ENCODE data around the gene RNF43. TPM values are rescaled to one million over a fixed set of nuclear protein-coding genes. Genes with fewer than 3 reads are reported as not detected.
"Not testable (repeated sequence)": the region's sequence is repeated elsewhere in the genome, so short reads cannot be mapped to it uniquely, and the experiment has no call there.

Gene RNF43
- total RNA-seq, 2 experiments from 2014 or later = 0.05 TPM; not detected in 1

DNA sequence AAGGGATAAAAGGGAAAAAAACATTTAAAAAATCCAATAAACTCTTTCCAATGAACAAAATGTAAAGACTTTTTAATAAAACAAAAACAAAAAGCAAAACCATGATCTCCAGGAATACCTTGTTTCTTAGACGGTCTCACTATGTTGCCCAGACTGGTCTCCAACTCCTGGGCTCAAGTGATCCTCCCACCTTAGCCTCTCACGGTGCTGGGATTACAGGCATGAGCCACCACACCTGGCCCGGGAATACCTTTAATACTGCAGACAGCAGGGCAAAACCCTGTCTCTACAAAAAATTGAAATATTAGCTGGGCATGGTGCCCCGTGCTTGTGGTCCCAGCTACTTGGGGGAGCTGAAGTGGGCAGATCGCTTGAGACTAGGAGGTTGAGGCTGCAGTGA, 7.9 kb downstream of the RNF43 start:
- ATAC-seq (no peak), DNase-seq (no peak)
- H3K4me3 Mint-ChIP-seq = no peak overlapping the region
- no peaks in the 10 kb centered on the region for H3K27me3 Mint-ChIP-seq (ENCODE audit: low read depth)
- ChIA-PET CTCF (interaction anchor here (2.0 kb wide), 1 partner anchor 92 kb away, joined by 6 read pairs; no protein-coding TSS in a partner anchor), POLR2A (no interaction called here)
- H3K9me3 Mint-ChIP-seq (ENCODE audit: insufficient read depth) = no peaks in the 10 kb centered on the region
- peaks cover 2% of the 10 kb centered on the region for H3K4me1 Mint-ChIP-seq (ENCODE audit: low read depth)
- H3K27ac Mint-ChIP-seq = no peak overlapping the region
- no peaks in the 10 kb centered on the region for H3K36me3 Mint-ChIP-seq (ENCODE audit: low read depth)

DNA sequence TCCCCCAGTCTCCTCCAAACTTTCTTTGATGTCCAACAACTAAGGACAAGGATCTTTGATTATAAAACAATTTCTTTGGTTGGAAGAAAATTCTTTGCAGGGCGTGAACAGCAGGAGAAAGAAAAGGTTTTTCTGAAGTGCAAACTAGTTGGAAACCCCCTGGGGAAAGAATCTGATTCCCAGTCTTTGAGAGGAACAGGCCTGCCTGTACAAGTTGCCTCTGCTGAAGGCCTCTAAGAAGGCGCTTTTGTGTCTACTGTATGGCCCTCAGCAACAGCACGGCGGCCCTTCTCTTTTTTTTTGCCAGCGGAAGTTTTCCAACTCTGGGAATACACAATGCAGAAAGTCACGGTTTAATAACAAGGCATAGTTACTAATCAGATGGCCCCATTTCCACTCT, 14.0 kb downstream of the RNF43 start:
- no peak for DNase-seq
- POLR2A ChIA-PET = no interaction called here
- CTCF ChIA-PET = no interaction called here
- Mint-ChIP-seq H3K36me3 (ENCODE audit: low read depth) (no peaks in the 10 kb centered on the region), H3K27ac (no peak overlapping the region), H3K9me3 (ENCODE audit: insufficient read depth) (no peaks in the 10 kb centered on the region), H3K4me3 (no peak overlapping the region), H3K4me1 (ENCODE audit: low read depth) (peaks cover 20% of the 10 kb centered on the region), H3K27me3 (ENCODE audit: low read depth) (peaks cover 2% of the 10 kb centered on the region)
- ATAC-seq = no peak

DNA sequence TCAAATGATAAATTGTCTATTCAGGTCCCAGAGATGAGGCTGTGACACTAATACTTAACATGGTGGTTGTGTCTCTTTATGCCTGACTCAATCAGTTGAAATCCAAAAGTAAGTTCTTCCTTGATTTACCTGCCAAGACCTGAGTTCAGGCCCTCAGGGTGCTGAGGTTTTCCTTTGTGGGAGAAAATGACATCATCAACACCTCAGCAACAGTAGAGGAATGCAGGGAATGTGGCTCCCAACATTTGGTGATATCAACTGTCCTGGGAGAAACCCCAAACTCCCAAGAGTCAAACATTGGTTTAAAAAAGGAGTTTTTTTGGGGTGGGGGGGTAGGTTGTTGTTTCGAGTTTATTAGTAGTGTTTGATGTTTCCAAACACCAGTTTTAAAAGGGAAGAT, 14.7 kb downstream of the RNF43 start:
- ChIA-PET CTCF (interaction anchor here (1.4 kb wide), 1 partner anchor 15 kb away, joined by 5 read pairs; the partner anchor contains the start of gene RNF43), POLR2A (interaction anchor here (0.6 kb wide), 1 partner anchor 11 kb away, joined by 3 read pairs; no protein-coding TSS in a partner anchor)
- Mint-ChIP-seq H3K4me1 (ENCODE audit: low read depth) (peaks cover 20% of the 10 kb centered on the region), H3K4me3 (no peak overlapping the region), H3K9me3 (ENCODE audit: insufficient read depth) (no peaks in the 10 kb centered on the region), H3K36me3 (ENCODE audit: low read depth) (no peaks in the 10 kb centered on the region), H3K27me3 (ENCODE audit: low read depth) (peaks cover 2% of the 10 kb centered on the region), H3K27ac (no peak overlapping the region)
- DNase-seq (no peak), ATAC-seq (no peak)

DNA sequence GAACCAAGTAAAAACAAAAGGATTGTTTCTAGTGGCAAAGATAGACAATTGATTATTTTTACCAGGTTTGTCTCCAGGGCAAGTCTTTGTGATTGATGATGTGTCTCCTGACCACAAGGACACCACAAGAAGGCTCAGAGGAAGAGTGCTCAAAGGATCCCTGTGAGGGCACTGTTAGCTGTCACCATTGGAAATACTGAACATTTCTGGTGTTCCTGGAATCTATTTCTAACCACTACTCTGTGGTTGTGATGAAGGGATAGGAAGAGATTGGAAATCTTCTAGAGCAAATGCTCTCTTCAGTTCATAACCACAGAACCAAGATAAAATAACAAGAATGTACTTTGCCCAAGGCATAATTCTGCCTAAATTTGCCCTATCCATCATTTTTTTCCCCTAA, 15.3 kb downstream of the RNF43 start:
- Mint-ChIP-seq H3K9me3 (ENCODE audit: insufficient read depth) (no peaks in the 10 kb centered on the region), H3K27ac (no peak overlapping the region), H3K36me3 (ENCODE audit: low read depth) (no peaks in the 10 kb centered on the region), H3K27me3 (ENCODE audit: low read depth) (peaks cover 2% of the 10 kb centered on the region), H3K4me3 (no peak overlapping the region), H3K4me1 (ENCODE audit: low read depth) (peaks cover 20% of the 10 kb centered on the region)
- ATAC-seq (peak; percentile 90), DNase-seq (peak; percentile 42)
- ChIA-PET CTCF (interaction anchor here (1.4 kb wide), 1 partner anchor 15 kb away, joined by 5 read pairs; the partner anchor contains the start of gene RNF43), POLR2A (interaction anchor here (0.6 kb wide), 1 partner anchor 12 kb away, joined by 3 read pairs; no protein-coding TSS in a partner anchor)

DNA sequence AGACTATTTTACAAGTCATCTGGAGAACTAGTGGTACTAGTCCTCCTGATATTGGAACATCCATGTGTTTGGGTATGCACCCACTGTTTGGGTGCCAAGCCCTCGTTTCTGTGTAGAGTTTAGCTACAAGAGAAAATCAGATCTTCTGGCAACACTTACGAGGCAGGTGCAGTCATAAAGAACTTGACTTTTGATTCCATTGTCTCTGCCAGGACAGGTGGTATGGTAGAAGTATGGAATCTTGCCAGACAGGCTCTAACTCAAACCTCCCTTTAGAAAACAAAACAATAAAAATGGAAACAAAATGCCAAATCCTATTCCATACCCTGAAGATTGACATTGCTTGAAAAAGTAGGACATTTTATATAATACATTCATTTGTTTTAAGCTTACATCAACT, 16.0 kb downstream of the RNF43 start:
- peaks cover 2% of the 10 kb centered on the region for H3K27me3 Mint-ChIP-seq (ENCODE audit: low read depth)
- ChIA-PET CTCF (interaction anchor here (1.4 kb wide), 2 partner anchors 16 to 84 kb away, joined by 4 to 5 read pairs; partner anchors contain the start of gene RNF43), POLR2A (no interaction called here)
- no peaks in the 10 kb centered on the region for H3K9me3 Mint-ChIP-seq (ENCODE audit: insufficient read depth)
- H3K27ac Mint-ChIP-seq = no peak overlapping the region
- ATAC-seq (no peak), DNase-seq (no peak)
- no peak overlapping the region for H3K4me3 Mint-ChIP-seq
- peaks cover 20% of the 10 kb centered on the region for H3K4me1 Mint-ChIP-seq (ENCODE audit: low read depth)
- H3K36me3 Mint-ChIP-seq (ENCODE audit: low read depth) = no peaks in the 10 kb centered on the region

DNA sequence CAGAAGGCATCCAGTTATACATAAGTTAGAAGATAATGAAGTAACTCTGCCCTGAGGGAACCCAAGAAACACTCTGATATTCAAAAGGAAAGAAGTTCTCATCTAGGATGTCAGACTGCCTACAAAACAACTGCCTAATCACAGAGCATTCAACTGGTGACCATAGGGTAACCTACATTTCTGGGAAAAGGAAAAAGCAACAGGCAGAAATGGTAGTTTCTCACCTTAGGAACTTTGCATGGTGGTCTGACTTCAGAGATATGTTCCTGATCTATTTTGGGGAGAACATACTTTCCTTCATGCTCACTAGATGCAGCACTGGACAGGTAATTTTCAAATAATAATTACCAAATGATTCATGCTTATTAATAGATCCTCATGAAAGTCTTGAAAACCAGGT, 16.5 kb downstream of the RNF43 start:
- Mint-ChIP-seq H3K4me1 (ENCODE audit: low read depth) (peaks cover 20% of the 10 kb centered on the region), H3K27me3 (ENCODE audit: low read depth) (peaks cover 2% of the 10 kb centered on the region), H3K4me3 (no peak overlapping the region), H3K27ac (no peak overlapping the region), H3K36me3 (ENCODE audit: low read depth) (no peaks in the 10 kb centered on the region), H3K9me3 (ENCODE audit: insufficient read depth) (no peaks in the 10 kb centered on the region)
- DNase-seq (no peak), ATAC-seq (no peak)
- ChIA-PET CTCF (interaction anchor here (0.8 to 1.4 kb wide), 3 partner anchors 17 to 201 kb away, joined by 4 read pairs; partner anchors contain the start of gene RNF43), POLR2A (no interaction called here)

DNA sequence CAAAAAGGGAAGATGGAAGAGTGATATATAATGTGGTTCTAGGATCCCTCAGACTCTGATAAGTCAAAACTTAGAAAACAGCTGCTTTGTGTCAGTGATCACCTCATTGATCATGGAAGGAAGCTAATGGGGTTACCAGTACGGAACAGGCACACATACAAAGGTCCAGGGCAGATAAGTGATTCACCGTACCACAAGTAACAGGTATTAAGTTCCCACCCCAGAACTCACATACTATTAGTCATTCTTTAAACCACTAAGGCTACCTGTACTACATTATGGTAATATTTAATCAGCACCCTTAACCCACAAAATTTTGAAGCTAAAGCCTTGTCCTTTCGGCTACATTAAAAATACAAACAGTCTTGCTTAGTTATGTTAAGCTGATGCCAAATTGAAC, 17.4 kb downstream of the RNF43 start:
- ChIA-PET POLR2A (interaction anchor here (0.6 kb wide), 1 partner anchor 16 kb away, joined by 3 read pairs; no protein-coding TSS in a partner anchor), CTCF (interaction anchor here (0.8 to 1.4 kb wide), 3 partner anchors 17 to 200 kb away, joined by 4 read pairs; partner anchors contain the start of gene RNF43)
- Mint-ChIP-seq H3K9me3 (ENCODE audit: insufficient read depth) (no peaks in the 10 kb centered on the region), H3K27me3 (ENCODE audit: low read depth) (peaks cover 2% of the 10 kb centered on the region), H3K4me1 (ENCODE audit: low read depth) (peaks cover 20% of the 10 kb centered on the region), H3K36me3 (ENCODE audit: low read depth) (no peaks in the 10 kb centered on the region), H3K27ac (no peak overlapping the region), H3K4me3 (no peak overlapping the region)
- no peak for DNase-seq
- ATAC-seq = no peak

DNA sequence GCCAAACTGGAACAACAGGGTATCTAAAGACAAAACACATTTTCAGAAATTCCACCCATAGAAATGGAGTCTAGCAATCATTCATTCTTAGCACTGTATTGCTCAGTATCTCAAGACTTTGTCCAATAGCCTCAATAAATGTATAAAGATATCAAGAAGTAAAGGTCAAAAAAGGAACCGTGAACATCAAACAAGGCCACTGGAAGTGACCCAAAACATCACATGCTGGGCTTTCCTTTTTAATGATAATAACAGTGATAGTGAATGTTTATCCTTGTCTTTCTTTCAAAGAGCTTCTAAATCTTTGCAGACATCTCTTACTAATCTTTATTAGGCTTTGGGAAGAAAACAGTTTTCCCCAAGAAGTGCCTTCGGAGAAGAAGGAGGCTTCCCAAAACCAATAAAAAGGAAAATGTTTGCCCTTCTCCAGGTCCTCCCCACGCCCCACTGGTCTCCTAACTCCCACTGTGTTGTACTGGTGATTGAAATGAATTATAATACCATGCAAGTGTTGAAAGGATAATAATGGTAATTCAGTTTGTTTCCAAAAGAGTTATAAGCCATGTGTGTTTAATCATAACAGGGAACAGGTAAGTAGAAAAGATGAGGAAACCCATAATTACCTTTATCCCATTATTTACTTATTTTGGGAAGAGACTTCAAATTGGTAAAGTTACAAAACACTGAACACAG, 18.6 kb downstream of the RNF43 start:
- no peak overlapping the region for H3K27ac Mint-ChIP-seq
- ATAC-seq (no peak), DNase-seq (no peak)
- H3K4me3 Mint-ChIP-seq = no peak overlapping the region
- H3K9me3 Mint-ChIP-seq (ENCODE audit: insufficient read depth) = no peaks in the 10 kb centered on the region
- peaks cover 3% of the 10 kb centered on the region for H3K27me3 Mint-ChIP-seq (ENCODE audit: low read depth)
- ChIA-PET CTCF (interaction anchor here (0.6 kb wide), 1 partner anchor 39 kb away, joined by 3 read pairs; no protein-coding TSS in a partner anchor), POLR2A (no interaction called here)
- H3K4me1 Mint-ChIP-seq (ENCODE audit: low read depth) = peaks cover 22% of the 10 kb centered on the region
- H3K36me3 Mint-ChIP-seq (ENCODE audit: low read depth) = no peaks in the 10 kb centered on the region

DNA sequence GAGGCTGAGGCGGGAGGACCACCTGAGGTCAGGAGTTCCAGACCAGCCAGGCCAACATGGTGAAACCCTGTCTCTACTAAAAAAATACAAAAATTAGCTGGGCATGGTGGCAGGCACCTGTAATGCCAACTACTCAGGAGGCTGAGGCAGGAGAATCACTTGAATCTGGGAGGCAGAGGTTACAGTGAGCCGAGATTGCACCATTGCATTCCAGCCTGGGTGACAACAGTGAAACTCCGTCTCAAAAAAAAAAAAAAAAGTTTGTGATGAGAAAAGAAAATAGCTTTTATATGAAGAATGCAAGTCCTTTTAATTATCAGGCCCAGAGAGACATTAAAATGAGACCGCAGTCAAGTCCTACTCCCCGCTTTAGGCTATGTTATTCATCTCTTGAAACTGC, 19.9 kb downstream of the RNF43 start:
- H3K4me1 Mint-ChIP-seq (ENCODE audit: low read depth) = peaks cover 14% of the 10 kb centered on the region
- not testable (repeated sequence) for H3K27ac Mint-ChIP-seq; H3K9me3 Mint-ChIP-seq (ENCODE audit: insufficient read depth); ATAC-seq; H3K36me3 Mint-ChIP-seq (ENCODE audit: low read depth); H3K27me3 Mint-ChIP-seq (ENCODE audit: low read depth); DNase-seq; H3K4me3 Mint-ChIP-seq
- ChIA-PET POLR2A (interaction anchor here (0.9 kb wide), 1 partner anchor 44 kb away, joined by 3 read pairs; no protein-coding TSS in a partner anchor), CTCF (interaction anchor here (1.0 to 1.2 kb wide), 2 partner anchors 20 to 30 kb away, joined by 3 to 5 read pairs; partner anchors contain the start of gene RNF43)

DNA sequence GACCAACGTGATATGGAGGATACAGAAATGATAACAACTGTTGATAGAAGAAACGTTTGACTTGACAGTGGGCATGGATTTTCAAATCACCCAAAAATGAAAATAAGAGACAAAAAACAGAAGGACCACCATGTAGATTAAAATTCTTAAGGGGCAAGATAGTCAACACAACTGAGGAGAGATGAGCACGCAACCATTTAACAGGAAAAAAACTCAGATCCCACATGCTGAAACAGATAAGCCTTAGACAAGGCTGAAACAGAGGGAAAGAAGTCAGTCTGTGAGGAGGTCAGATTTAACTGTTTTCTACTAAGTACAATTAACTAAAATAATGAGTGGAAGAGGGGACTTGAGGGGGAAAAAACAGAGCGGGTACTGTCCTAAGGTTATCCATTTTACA, 21.2 kb downstream of the RNF43 start:
- POLR2A ChIA-PET = interaction anchor here (0.5 kb wide), 1 partner anchor 60 kb away, joined by 3 read pairs; no protein-coding TSS in a partner anchor

DNA sequence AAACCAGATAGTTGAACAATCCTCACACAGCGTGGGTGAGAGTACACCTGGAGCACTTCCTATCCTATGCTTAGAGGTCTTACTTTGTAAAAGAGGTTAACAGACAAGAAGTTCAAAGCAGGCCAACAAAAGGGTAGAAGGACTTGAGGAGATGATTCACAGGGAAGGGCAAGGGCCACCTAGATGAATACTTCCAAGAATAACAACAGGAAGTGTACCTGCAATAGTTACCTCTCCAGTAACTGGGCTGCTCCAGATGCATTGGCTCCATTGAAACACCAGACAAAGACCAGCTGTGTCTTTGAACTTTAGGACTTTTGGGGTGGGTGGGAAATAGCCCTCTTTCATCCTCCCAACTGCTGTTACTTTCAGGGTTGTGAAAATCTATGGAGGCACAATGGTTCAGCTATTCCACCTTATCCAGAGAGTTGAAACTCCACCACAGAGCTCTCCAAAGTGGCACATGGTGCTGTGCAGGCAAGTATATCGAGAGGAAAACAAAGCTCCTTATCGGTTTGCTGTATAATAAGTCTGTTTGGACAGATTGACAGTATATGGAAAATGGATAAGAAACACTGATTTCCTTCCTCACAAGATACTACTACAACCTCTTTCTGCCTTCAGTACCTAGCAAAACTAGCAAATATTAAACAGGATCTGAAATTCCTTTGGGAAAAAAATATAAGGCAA, 22.7 kb downstream of the RNF43 start:
- Mint-ChIP-seq H3K36me3 (ENCODE audit: low read depth) (no peaks in the 10 kb centered on the region), H3K27ac (no peak overlapping the region), H3K9me3 (ENCODE audit: insufficient read depth) (no peaks in the 10 kb centered on the region), H3K4me3 (no peak overlapping the region), H3K4me1 (ENCODE audit: low read depth) (peaks cover 2% of the 10 kb centered on the region), H3K27me3 (ENCODE audit: low read depth) (peaks cover 4% of the 10 kb centered on the region)
- CTCF ChIA-PET = interaction anchor here (0.9 to 2.6 kb wide), 4 partner anchors 11 to 77 kb away, joined by 3 to 14 read pairs (median 4); partner anchors contain the start of gene RNF43
- no peak for ATAC-seq
- DNase-seq = no peak
- POLR2A ChIA-PET = interaction anchor here (1.1 kb wide), 1 partner anchor 57 kb away, joined by 4 read pairs; no protein-coding TSS in a partner anchor

More for the DNA sequence above, 21.2 kb downstream of the RNF43 start:
- ATAC-seq (no peak), DNase-seq (no peak)
- Mint-ChIP-seq H3K9me3 (ENCODE audit: insufficient read depth) (no peaks in the 10 kb centered on the region), H3K4me3 (no peak overlapping the region), H3K27ac (no peak overlapping the region), H3K4me1 (ENCODE audit: low read depth) (peaks cover 4% of the 10 kb centered on the region), H3K36me3 (ENCODE audit: low read depth) (no peaks in the 10 kb centered on the region), H3K27me3 (ENCODE audit: low read depth) (peaks cover 2% of the 10 kb centered on the region)
- CTCF ChIA-PET = interaction anchor here (0.8 to 2.6 kb wide), 4 partner anchors 21 to 78 kb away, joined by 3 to 14 read pairs (median 4); partner anchors contain the start of genes RNF43 and SUPT4H1
